NCI-H2227 (cell line): ENCODE measurements around the gene ASCC1.
"Not testable (repeated sequence)": the region's sequence is repeated elsewhere in the genome, so short reads cannot be mapped to it uniquely, and the experiment has no call there.

Experiments
- DNase-seq: peaks from one replicate; lab custom pipeline; 2025; ENCODE audit not compliant: unreplicated experiment; lab: John Stamatoyannopoulos, UW

ASCC1 gene

GRCh38 chr10:72133517-72133916 lies 82.6 kb downstream of the ASCC1 start:
- no peak for DNase-seq

GRCh38 chr10:72132854-72133253 lies 83.2 kb downstream of the ASCC1 start:
- no peak for DNase-seq

- DNase-seq: no peak
These were observed 88.5 kb downstream of the ASCC1 start for GRCh38 chr10:72127571-72127970.

- no peak for DNase-seq
These were observed 89.2 kb downstream of the ASCC1 start for GRCh38 chr10:72126872-72127232.

GRCh38 chr10:72126184-72126871 lies 89.7 kb downstream of the ASCC1 start:
- peak; percentile 9 for DNase-seq

- peak; percentile 40 for DNase-seq
These were observed 91.1 kb downstream of the ASCC1 start for GRCh38 chr10:72124989-72125388.

GRCh38 chr10:72124381-72124780 lies 91.7 kb downstream of the ASCC1 start:
- DNase-seq: peak; percentile 24

GRCh38 chr10:72123616-72124015 lies 92.5 kb downstream of the ASCC1 start:
- DNase-seq: no peak

- no peak for DNase-seq
These were observed 93.9 kb downstream of the ASCC1 start for GRCh38 chr10:72122221-72122620.

GRCh38 chr10:72121389-72121788 lies 94.7 kb downstream of the ASCC1 start:
- DNase-seq: no peak

GRCh38 chr10:72116372-72116771 lies 99.7 kb downstream of the ASCC1 start:
- no peak for DNase-seq

GRCh38 chr10:72114706-72115450 lies 101.2 kb downstream of the ASCC1 start:
- no peak for DNase-seq

GRCh38 chr10:72110673-72111401 lies 105.2 kb downstream of the ASCC1 start:
- no peak for DNase-seq

- DNase-seq: no peak
These were observed 106.4 kb downstream of the ASCC1 start for GRCh38 chr10:72109636-72110157.

- DNase-seq: peak; percentile 32
These were observed 107.0 kb downstream of the ASCC1 start for GRCh38 chr10:72108830-72109635.

GRCh38 chr10:72108004-72108370 lies 108.1 kb downstream of the ASCC1 start:
- DNase-seq: not testable (repeated sequence)

GRCh38 chr10:72107325-72108003 lies 108.6 kb downstream of the ASCC1 start:
- no peak for DNase-seq

- no peak for DNase-seq
These were observed 109.2 kb downstream of the ASCC1 start for GRCh38 chr10:72106896-72107295.

GRCh38 chr10:72106154-72106849 lies 109.8 kb downstream of the ASCC1 start:
- no peak for DNase-seq

GRCh38 chr10:72105710-72106109 lies 110.4 kb downstream of the ASCC1 start:
- DNase-seq: peak; percentile 23
